HG03196 (cell line): ENCODE data around the gene MSANTD1.
"Not testable (repeated sequence)": the region's sequence is repeated elsewhere in the genome, so short reads cannot be mapped to it uniquely, and the experiment has no call there.

Experiments used
- ATAC-seq: cut with Tn5 transposase; IDR thresholded peaks from one replicate; pipeline ENCODE4 v1.9.1; 2021; ENCODE audit not compliant: unreplicated experiment

MSANTD1 gene

DNA sequence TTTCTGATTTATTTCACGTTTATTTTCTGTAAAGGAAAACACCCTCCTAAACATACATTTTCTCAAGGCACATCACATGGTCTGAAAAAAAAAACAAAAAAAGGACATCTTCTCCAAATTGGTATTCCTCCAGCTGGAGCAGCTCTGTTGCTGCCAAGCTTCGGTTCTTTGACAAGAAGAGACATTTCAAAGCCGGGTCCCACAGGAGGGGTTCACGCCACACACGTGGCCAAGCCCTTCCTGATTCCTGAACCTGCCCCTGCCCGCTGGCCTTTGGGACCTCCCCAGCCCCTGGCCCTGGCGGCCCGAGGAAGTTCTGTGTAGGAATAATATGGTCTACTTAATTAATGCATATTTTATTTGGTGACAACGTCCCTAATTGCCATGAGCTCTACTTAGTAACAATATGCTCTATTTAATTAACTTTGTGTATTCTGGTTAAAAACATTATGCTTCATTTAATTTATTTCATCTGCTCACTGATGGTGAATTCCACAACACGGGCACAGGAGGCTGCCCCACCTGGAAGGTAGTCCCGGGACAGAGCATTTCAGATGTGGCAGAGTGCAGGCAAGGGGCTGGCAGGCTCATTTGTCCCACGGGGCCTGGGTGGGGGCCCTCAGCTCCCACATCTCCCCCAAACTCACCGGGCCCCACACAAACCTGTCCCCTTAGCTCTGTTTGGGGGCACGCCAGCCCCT is 38.5 kb downstream of the MSANTD1 start:
- ATAC-seq: no peak

DNA sequence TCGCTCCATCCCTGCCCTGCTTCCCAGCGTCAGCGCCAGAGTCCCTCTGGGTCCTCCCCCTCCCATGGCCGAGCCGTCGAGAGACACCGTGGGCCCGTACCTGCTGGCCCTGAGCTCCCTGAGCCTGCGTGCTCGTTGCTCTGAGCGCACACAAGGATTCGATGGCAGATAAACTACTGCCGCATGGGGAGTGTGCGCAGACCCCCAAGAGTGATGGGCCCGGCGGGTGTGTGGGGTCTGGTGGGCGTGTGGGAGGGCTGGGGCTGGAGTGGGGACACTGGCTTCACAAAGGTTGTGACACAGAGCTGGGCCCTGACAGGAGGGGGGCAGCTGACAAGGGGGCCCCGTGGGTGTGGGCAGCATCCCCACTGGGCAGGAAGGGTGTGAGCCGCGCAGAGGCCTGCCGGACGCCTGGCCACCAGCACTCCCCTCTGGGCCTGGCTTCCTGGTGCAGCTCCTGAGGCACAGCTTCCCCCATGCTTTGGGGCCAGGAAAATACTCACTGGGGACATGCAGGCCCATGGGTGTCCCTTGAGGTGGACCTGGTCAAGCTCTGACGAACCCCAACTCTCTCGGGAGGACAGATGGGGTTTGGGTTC is 39.1 kb downstream of the MSANTD1 start:
- ATAC-seq: no peak

DNA sequence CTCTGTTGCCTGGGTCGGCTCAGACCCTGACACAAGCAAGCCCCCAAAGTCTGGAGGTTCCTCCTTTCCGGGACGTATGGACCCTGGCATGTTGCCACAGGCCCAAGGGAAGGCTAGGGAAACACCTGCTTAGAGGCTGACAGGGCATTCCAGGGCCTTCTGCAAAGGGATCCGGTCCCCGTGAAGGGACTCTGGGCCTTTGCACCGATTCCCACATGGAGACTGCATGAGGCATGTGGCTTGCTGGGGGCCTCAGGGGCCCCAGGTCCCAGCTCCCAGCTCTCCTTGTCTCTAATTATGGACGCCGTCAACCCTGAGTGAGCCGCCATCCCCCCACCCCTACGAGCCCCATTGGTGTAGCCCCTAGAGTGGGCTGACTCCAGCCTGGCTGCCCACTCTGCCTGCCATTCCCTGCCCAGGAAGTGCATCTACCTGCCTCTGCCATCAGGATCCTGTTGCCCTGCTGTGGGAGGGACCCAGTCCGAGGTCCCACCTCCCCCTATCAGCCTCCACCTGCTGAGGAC is 39.7 kb downstream of the MSANTD1 start:
- no peak for ATAC-seq

DNA sequence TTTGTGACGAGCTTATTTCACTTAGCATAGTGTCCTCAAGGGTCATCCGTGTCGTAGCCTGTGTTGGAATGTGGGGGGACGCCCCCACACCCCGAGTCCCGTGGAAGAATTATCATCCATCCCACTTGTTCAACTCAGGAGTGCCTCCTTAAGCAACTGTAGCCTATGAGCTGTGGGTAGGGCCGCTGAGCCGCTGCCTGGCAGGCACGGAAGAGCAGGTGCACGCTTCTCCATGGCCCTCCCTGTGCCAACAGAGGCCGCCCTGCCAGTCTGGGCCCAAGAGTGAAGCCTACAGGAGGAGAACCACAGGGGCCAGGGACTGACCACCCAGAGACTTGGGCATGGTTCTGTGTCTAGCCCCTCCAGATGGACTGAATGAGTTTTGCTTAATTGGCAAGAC is 41.5 kb downstream of the MSANTD1 start:
- no peak for ATAC-seq

DNA sequence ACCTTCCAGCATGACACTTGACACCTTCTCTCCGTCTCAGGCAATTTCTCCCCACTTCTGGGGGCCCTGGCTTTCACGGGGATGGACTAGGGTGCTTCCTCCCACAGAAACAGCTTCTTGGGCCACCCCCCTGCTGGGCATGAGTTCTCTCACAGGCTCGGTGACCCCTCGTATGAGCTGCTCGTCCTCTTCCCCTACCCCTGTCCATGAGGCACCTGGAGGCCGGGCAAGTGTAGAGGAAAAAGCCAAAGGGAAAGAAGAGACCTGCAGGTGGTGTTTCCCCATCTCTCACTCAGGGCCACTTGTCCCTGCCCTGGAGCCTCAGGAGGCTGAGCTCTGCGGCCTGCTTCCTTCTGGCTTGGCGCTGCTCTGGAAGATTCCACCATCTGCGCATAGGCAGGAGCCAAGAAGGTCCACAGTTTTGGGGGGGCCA is 41.9 kb downstream of the MSANTD1 start:
- no peak for ATAC-seq

DNA sequence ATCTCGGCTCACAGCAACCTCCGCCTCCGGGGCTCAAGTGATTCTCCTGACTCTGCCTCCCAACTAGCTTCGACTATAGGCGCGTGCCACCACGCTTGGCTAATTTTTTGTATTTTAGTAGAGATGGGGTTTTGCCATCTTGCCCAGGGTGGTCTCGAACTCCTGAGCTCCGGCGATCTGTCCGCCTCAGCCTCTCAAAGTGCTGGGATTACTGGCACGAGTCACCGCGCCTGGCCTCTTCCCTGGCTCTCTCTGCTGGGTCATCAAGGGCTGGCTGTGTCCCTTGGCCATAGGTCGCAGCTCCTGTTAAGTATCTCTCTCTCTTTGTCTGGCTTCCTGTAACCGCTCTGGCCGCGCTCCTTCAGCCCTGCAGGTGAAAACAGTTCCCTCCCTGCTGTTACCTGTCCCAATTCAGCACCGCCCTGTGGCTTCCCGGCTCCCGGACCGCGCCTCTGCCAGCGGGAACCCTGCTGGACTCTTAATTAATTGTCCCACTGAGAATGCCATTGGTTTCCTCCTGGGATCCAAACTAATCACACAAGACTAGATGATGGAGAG is 42.5 kb downstream of the MSANTD1 start:
- ATAC-seq: no peak

DNA sequence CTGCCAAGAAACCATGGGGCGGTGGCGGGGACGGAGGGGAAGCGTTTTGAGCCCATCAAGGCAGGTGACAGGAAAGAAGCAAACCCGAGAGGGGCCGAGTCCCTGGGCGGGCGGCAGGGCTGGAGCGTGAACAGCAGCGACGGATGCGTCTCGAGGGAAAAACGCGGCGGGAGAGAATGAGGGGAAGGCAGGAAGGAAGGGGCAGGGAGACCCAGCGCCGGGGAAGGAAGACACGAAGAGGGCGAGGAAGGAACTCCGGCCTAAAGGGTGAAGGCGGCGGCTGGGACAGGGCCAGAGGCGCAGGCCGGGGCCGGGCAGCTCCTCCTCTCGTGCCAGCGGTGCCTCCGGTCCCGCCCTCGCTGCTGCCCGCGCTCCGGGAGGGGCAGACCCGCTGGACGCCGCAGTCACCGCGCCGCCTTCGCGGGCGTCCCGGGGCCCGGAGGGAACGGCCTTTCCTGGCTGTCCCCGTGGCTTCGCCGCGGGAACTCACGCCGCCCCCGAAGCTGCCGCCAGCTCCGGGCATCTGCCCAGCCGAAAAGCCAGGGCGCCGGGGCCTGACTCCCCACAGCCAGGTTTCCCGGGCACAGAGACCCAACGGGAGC is 43.1 kb downstream of the MSANTD1 start:
- ATAC-seq: peak; percentile 20

DNA sequence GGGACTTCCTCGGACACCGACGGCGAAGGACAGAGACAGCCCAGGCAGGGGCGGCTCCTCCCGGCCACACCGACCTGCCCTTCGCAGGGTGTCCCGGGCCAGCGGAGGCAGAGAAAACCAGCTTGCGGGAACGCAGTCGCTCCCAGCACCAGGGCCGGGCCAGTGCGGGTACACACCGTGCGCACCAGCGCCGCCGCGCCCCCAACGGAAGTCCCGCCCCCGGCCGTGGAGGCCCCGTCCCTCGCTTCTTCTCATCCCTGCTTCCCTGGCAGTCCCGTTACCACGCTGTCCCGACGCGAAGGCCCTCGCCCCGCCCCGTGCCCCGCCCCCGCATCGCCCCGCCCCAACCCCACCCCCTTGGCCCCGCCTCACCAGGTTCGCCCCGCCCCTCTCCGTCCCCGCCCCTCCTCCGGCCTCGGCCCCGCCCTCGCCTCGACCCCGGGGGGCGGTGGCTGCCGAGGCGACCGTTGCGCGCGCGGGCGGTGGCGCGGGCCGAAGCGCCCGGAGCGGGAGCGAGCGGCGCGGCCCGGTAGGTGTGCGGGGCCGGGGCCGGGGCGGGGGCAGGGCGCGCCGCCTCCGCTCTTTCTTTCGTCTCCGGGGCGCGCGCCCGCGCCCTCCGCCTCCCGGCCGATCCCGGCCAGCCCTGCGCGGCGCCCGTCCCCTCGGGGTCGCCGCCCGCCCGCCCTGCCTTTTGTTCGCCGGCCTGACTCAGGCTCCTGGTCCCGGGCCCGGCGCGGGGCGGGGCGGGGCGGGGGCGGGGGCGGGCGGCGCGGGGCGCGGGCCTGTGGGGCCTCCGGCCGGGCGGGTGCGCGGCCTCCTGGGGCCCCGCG is 43.8 kb downstream of the MSANTD1 start, which contains the start of gene RGS12:
TSS of gene RGS12 (plus strand) at position 451 of the 830 bp plus-strand sequence. CDS start 23,150 bp downstream, outside the sequence.
- peak; percentile 75 for ATAC-seq

DNA sequence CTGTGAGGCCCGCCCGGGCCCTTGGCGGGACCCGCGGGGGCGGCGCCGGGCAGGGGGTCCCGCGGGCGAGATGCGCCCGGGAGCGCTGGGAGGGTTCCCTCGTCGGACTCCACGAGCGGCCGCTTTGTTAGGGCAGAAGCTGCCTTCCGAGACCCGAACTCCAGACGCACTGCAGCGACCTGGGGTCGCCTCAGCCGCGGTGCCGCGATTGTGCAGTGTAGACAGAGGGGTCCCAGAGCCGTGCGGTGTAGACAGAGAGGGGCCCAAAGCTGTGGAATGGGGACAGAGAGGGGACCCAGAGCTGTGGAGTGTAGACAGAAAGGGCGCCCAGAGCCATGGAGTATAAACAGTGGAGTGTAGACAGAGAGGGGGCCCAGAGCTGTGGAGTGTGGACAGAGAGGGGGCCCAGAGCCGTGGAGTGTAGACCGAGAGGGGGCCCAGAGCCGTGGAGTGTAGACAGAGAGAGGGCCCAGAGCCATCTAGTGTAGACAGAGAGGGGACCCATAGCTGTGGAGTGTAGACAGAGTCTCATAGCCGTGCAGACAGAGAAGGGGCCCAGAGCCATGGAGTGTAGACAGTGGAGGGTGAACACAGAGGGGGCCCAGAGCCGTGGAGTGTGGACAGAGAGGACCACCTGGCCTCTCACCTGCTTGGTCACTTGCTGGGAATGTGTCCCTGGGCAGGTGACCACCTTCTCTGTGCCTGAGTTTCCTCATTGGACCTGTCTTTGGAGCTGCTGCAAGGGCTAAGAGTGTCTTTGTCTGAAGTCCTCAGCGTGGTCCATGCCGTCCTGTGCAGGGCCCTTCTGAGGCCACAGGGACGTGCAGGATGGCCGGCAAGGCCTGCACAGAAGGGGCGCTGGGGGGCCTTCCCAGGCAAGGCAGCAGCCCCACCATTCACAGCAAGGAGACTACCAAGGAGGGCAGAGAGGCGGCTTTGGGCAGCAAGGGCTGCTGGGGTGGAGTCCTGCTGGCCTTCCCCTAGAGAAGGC is 44.7 kb downstream of the MSANTD1 start:
- ATAC-seq: no peak

DNA sequence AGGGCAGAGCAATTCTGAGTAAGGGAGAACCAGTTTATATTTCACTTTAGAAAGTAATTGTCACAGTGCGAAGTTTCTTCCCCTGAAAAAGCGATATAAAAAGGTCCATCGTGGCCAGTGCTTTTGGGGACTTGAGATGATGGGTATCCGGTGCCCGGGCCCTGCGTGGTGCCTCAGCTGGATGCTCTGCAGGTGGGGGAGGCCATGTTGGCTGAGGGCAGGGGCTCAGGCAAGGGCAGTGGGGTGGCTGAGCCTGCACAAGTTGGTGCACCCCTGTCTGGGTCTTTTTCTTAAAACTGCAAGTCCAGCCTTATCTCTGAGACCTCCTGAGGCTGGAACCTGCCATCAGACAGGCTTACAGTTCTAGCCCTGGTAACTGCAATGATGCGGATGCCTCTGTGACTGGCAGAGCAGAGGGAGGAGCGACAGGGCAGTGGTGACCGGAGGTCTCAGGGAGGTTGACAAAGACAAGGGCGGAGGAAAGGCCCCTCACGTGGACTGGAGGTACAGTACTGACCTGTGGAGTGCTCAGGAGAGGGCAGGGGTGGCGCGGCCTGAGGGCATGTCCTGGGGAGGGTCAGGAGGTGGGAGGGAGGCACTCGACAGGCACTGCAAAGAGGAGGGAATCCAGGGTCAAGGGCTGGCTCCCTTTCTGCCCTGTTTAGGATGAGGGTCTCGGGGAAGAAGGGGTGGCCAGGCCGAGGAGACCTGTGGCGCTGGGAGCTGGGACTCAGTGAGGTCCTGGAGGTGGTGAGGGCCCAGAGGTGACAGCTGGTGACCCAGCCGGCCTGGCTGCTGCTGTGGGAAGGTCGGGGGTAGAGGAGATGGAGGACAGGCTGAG is 45.7 kb downstream of the MSANTD1 start:
- ATAC-seq: no peak

DNA sequence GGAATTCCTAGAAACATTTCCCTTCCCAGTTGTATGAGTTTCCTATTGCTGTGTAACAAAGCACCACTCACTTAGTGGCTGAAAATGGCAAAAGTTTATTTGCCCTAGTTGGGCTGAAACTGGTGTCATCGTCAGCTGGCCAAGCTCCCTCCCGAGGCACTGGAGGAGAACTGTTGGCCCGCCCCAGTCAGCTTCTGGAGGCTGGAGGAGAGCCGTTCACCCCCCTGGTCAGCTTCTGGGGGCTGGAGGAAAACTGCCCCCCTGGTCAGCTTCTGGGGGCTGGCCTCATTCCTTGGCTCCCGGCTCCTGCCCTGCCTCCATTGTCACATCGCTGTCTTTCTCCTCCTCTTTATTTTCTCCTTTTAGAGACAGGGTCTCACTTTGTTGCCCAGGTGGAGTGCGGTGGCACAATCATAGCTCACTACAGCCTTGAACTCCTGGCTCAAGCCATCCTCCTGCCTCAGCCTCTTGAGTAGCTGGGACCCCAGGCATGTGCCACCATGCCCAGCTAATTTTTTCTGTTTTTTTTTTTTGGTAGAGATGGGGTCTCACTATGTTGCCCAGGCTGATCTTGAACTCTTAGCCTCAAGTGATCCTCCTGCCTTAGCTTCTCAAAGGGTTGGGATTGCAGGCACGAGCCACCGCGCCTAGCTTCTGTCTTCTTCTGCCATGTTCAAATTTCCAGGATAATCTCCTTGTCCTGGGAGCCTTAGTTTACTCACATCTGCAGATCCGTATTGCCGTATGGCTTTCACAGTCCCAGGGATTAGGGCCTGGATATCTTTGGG is 47.1 kb downstream of the MSANTD1 start:
- ATAC-seq: no peak

DNA sequence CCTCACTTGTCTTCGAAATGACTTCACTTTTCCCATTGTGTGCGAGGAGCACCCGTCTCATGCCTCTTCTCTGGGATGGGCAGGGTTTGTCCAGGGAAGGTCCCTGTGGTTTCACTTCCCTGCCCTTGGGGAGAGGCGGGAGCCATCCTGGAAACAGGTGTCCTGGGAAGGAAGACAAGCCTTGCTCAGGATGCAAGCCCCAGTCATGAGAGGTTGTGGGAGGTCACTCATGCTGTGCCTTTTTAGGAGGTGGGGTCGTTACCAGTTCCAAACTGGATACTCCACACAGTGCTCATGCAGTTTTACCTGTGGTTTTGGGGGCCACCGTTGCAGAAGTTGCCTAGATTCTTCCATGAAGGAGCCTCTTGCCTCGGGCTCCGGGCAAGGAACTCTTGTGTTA is 47.7 kb downstream of the MSANTD1 start:
- no peak for ATAC-seq

DNA sequence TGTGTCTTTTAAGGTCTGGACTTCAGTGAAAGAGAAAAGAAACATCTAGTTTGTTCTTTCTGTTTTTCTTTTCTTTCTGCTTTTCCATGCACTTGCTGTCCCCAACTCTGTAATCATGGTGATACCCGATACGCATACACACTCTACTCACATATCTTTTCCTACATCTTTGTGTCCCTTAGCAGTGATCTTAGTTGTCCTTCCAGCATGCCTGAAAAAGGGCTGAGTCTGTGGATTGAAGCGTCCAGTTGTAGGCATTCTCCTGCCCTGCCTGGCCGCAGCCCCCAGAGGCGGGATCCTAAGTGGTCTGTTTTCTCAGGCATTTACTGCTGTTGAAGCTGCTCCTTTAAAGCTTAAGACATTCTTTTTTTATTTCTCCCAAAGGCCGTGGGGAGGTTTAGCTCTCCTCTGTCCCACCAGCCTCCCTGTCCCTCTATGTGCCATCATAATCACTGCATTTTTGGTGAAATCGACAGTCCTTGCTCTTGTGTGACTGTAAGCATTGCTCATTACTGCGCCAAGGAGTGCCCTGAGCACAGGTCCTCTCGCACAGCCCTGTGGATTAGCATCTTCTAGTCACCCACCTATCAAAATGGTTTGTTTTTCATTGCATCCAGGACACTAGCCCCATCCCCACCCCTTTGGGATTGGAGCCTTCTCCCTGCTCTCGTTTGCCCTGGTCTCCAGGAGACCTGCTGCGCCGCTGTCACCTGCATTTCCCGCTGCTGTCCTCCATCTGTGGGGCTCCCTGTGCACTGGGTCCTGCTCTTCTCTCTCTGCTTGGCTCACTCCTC is 48.3 kb downstream of the MSANTD1 start:
- ATAC-seq: no peak

DNA sequence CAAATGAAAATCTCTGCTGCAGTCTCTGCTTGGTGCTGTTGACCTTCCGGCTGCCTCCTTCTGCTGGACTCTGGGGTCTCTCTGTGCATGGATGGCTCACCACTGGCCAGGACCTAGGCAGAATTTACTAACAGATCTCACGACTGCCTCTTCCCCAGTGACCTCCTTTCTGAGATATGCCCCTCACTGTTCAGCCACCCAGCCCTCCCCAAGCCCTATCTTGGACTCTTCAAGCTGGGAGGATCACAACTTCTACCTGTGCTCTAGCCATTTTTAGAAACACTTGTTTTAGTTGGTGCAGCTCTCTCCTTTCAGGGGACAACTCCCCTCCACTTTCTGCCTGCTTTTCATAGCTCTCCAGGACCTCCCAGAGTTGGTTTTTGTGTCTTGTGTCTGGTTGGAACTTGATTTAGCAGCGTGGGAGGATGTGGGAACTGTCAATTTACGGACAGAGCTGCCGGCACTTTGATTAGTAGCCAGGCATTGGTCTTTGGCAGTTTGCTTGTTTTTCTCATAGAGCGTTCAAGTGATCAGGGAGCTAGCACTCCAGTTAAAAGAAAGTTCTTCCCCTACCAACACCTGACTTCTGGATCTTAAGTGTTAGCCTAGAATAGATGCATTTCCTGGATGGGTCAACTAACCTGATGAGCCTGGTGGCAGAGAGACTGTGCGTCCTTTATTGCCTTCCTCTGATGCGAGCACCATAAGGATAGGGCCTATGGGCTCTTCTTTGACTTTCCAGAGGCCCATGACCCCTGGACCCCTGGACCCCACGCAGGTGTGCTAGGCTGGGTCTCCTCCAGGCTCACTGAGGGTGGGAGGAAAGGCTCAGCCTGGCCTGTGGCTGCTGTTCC is 50.4 kb downstream of the MSANTD1 start:
- ATAC-seq: no peak

DNA sequence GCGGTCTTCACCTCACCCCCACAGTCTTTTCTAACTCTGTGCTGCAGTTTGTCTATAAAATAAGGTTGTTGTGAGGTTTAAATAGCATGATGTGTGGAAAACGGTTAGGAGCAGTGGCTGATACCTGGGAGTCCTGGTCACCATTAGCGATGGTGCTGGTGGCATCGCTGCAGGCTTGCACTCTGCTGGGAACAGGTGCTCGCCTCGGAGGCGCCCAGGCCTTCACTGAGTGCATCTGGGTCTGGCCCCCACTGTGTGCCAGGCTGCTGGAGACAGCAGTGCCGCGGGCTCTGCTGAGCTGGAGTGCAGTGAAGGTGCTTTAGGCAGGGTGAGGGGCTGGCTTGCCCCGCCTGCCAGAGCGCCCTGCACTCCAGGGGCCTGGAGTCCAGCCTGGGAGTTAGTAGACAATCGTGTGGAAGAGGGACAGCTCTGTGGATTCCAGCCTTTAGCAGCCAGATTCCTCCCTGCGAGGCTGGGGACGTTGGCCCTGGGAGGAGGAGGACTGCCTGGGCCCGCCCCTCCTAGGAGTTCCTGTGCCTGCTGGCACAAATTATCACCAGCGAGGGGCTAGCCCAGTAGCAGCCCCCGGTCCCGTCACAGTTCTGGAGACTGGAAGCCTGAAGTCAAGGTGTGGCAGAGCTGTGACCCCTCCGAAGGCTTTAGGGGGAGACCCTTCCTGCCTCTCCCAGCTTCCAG is 51.2 kb downstream of the MSANTD1 start:
- ATAC-seq: no peak

DNA sequence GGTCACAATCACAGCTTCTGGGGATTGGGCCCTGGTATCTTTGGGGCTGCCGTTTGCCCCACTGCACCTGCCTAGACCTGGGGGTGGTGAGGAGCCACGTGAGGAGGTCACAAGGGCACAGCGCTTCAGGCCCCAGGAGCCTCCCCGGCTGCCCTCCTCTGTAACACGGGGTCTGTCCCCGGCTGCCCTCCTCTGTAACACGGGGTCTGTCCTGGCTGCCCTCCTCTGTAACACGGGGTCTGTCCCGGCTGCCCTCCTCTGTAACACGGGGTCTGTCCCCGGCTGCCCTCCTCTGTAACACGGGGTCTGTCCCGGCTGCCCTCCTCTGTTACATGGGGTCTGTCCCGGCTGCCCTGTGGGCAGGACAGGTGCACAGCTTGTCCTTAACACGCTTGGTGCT is 51.9 kb downstream of the MSANTD1 start:
- ATAC-seq: not testable (repeated sequence)
